HG02571 (cell line): ENCODE data around the gene KCNMA1.

Experiments used
- ATAC-seq: cut with Tn5 transposase; IDR thresholded peaks from one replicate; pipeline ENCODE4 v1.9.1; 2021; ENCODE audit warnings: mild to moderate bottlenecking, moderate library complexity; ENCODE audit not compliant: unreplicated experiment

The KCNMA1 gene

GRCh38 chr10:77041636-77042258 lies 595.9 kb downstream of the KCNMA1 start:
- no peak for ATAC-seq

GRCh38 chr10:77038407-77038806 lies 599.2 kb downstream of the KCNMA1 start:
- no peak for ATAC-seq

GRCh38 chr10:77037735-77038403 lies 599.7 kb downstream of the KCNMA1 start:
- ATAC-seq = no peak

- ATAC-seq = no peak
Observed at GRCh38 chr10:77036993-77037734, 600.4 kb downstream of the KCNMA1 start.

GRCh38 chr10:77036276-77036675 lies 601.3 kb downstream of the KCNMA1 start:
- ATAC-seq = no peak

GRCh38 chr10:77034795-77035194 lies 602.8 kb downstream of the KCNMA1 start:
- no peak for ATAC-seq

GRCh38 chr10:77034240-77034639 lies 603.4 kb downstream of the KCNMA1 start:
- ATAC-seq = no peak

GRCh38 chr10:77032188-77032570 lies 605.4 kb downstream of the KCNMA1 start:
- no peak for ATAC-seq

GRCh38 chr10:77031531-77032187 lies 605.9 kb downstream of the KCNMA1 start:
- ATAC-seq = no peak

GRCh38 chr10:77030974-77031373 lies 606.6 kb downstream of the KCNMA1 start:
- no peak for ATAC-seq

GRCh38 chr10:77029777-77030717 lies 607.6 kb downstream of the KCNMA1 start:
- ATAC-seq = no peak

GRCh38 chr10:77028042-77028441 lies 609.6 kb downstream of the KCNMA1 start:
- ATAC-seq = no peak

- peak; percentile 70 for ATAC-seq
Observed at GRCh38 chr10:77027576-77027975, 610.0 kb downstream of the KCNMA1 start.

GRCh38 chr10:77027141-77027540 lies 610.5 kb downstream of the KCNMA1 start:
- no peak for ATAC-seq

- no peak for ATAC-seq
Observed at GRCh38 chr10:77026148-77026547, 611.5 kb downstream of the KCNMA1 start.

- ATAC-seq = no peak
Observed at GRCh38 chr10:77024461-77024860, 613.1 kb downstream of the KCNMA1 start.

- ATAC-seq = no peak
Observed at GRCh38 chr10:77023396-77023795, 614.2 kb downstream of the KCNMA1 start.

GRCh38 chr10:77022671-77023070 lies 614.9 kb downstream of the KCNMA1 start:
- no peak for ATAC-seq

- no peak for ATAC-seq
Observed at GRCh38 chr10:77021966-77022490, 615.6 kb downstream of the KCNMA1 start.

- ATAC-seq = no peak
Observed at GRCh38 chr10:77020426-77021040, 617.1 kb downstream of the KCNMA1 start.
